ENCODE results near the gene NFATC1.
A peak's percentile ranks its signal among the peaks of the same experiment; 100 is the strongest.

NFATC1 gene

GRCh38 chr18:79393181-79393634 lies 2.5 kb upstream of the NFATC1 start:
- no peak for DNase-seq

DNA sequence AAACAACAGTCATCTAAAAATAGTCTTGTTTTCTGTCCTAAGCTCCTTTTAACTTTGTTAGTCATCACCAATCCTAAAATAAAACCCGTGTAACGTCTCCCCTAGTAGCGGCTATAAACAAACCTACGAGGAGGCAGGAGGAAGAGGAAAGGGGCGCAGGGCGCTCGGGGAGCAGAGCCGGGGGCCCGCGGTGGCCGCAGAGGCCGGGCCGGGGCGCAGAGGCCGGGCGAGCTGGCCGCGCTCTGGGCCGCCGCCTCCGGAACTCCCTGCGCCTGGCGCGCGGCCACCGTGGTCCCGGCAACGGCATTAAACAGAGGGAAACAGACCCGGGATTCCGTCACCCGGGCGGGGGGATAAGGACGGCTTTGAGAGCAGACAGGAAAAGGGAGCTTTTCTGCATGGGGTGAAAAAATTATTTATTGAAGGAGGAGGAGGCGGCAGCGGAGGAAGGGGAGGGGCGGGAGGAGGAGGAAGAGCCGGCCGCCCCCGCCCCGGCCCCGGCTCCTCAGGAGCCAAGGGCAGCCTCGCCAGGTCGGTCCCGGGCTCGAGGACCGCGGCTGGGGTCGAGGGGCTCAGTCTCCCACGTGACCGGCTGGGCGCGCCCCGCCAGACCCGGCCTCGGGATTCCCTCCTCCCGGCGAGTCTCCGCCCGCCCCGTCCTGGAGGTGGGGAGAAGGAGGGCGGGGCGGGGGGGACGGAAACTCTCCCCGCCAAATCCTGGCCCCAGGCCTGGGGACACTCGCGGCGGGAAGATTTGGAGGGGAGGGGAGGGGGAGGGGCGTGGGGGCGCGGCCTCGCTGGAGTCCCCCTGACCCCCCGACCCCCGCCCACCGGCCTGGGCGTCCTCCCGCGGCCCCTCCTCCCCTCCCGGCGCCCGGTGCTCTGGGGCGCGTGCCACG lies 1.8 kb upstream of the NFATC1 start:
- DNase-seq, result peak; percentile 63

GRCh38 chr18:79394534-79395307 lies 1.0 kb upstream of the NFATC1 start:
- DNase-seq, result peak; percentile 57

- DNase-seq, result no peak
Observed at GRCh38 chr18:79395308-79395640, 456 bp upstream of the NFATC1 start.

DNA sequence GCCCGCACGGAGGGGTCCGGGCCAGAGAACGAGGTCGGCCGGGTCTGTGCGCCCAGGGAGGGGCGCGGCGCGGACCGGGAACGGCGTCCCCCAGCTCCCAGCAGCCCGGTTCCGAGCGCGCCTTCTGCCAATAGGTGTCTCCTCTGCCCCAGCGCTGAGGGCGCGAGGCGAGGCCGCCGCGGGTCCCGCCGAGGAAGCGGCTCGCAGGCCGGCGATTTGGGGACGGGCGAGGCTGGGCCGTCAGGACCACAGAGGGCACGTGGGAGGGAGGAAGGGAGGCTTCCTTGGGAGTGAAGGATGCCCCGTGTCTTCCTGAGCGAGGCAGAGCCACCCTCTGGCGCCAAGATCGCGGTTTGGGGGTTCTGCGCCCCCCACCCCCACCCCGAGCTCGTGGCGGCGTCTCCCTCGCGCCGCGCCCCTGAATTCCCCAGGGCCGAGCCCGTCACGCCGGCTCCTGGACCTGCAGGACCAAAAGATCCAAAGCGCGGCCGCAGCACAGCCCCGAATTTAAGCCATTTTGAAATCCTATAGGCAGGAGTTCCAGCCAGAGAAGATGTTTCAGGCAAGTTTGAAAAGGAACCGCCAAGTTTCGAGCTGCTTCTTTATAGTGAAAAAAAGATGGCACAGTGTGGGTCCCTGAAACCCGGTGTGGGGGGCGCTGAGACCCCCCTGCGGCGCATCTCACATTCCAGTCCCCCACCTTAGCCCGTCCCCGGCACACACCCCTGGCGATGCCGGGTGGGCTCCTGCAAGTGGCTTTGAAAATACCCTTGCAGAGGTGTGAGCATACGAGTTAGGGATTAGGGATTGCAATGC lies 909 bp downstream of the NFATC1 start:
- DNase-seq, result peak; percentile 61

- DNase-seq, result no peak
Observed at GRCh38 chr18:79397247-79397829, 1.6 kb downstream of the NFATC1 start.

GRCh38 chr18:79397830-79398761 lies 2.4 kb downstream of the NFATC1 start:
- DNase-seq, result no peak

GRCh38 chr18:79399275-79400081 lies 3.7 kb downstream of the NFATC1 start:
- DNase-seq, result no peak

DNA sequence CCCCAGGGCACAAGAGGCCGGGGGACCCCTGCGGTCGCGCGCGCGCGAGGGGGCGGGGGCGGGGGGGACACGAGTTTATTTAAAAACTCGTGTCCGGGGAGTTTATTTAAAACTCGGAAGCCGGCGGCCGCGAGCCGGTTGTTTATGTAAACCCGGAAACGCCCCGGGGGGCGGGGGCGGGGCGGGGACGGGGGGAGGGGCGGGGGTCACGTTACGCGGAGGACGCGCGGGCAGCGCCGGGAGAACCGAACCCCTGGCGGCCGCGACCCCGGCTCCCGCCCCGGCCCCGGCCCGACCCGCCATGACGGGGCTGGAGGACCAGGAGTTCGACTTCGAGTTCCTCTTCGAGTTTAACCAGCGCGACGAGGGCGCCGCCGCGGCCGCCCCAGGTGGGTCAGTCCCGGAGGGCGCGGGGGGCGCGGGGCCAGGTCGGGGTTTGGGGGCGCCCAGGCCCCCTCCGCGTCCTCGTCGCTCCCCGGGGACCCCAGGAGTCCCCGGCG lies 4.4 kb downstream of the NFATC1 start:
- DNase-seq, result peak; percentile 45

GRCh38 chr18:79400591-79401381 lies 5.1 kb downstream of the NFATC1 start:
- no peak for DNase-seq

- no peak for DNase-seq
Observed at GRCh38 chr18:79401494-79402208, 5.9 kb downstream of the NFATC1 start.

DNA sequence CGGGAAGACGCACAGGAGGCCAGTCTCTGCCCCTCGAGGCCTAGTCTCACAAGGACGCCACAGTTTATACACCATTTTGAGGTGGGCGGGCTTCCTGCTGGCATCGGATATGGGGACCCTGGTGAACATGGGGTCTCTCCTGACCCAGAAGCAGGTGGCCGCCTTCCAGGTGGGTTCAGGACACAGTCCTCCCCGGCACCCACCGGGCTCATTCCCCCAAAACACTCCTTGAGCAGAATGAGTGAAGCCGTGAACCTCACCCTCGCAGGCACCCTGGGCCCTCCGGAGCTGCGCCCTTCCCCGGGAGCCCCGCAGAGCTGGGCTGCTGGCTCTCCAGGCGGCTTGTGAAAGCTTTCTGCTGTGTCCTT lies 6.5 kb downstream of the NFATC1 start:
- DNase-seq, result no peak

DNA sequence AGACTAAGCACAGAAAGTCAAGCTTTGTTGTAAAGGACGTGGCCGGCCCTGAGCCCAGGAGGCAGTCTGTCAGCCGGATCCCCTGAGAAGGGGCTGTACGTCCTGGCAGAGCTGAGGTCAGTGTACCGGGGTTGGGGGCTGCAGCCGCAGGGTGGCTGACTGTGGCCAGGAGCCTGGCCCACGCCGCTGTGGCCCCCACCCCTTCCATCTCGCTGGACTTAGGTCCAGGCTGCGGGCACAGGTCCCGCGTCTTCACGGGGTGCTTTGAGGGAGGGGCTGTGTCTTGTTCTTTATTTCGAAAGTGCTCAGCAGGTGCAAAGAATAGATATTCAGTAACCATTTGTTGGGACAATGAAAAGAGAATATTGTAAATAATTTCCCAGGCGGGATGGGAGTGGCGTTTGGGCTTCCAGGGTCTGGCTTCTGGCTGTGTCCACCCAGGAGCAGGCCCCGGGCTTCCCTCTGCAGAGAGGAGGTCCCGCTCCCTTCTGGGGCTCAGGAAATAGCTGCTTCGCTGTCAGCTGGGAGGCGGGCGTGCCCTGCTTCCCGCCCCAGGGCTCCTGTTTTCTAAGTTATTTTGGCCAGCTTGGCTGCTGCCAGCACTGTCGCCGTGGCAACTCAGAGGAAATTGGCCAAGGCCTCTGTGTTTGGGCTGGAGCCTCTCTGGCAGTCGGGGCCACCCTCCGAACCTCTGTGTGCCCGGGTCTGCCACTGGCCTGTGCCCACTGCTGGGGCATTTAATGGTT lies 7.4 kb downstream of the NFATC1 start:
- peak; percentile 66 for DNase-seq

DNA sequence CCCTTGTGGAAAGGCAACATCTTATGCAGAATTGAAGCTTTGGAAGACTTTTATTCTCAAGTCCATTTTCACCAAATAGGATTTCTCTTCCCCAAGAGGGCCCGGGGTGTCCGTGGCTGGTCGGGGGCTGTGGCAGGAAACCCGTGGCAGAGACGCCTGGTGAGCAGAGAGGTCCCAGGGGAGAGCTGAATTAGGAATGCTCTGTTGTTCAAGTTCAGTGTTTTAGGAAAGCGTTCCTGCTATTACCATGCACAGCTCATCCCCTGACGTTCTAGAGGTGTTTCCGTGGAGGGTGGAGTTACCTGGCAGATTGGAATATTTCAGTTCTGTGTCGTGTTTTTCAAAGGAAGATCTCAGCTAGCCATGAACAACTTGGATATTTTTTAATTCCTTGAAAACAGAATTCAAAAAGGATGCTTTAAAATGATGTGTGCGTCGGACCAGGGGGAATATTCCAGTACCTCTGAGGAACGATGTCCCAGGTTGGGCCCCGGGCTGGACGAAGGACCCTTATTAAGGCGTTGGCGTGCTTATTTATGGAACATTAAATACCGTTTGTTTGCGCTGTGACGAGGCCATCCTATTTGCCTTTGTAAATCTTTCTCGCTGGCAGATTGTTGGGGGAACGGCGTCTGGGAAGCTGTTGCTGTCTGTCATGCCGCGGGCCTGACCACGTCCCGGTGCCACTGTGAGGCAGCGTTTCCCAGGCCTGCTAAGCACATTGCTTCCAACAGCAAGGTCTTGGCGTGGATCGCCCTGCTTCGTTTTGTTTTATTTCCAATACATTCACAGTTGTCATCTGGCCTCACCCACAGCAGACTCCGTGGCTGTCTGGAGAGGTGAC lies 8.2 kb downstream of the NFATC1 start:
- no peak for DNase-seq

DNA sequence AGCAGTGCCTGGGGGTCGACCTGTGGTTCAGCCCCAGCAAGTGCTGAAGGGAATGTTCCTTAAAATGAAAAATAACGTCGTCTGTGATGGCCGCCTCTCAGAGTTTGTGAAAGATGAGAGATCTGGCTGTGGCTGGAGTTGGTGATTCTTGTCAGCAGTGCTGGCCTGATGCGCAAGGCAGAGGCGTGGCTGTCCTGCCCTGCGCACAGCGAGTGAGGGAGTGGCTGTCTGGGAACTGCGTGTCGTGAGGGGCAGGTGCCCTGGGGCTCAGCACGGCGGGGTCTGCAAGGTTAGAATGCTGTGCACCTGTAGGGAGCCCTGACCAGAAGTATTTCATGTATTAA lies 8.8 kb downstream of the NFATC1 start:
- no peak for DNase-seq

GRCh38 chr18:79405019-79405780 lies 9.5 kb downstream of the NFATC1 start:
- DNase-seq, result no peak

All from hematopoietic multipotent progenitor cell treated with erythropoietin and hydrocortisone succinate and interleukin-3 and kit ligand, for 8 days (in vitro differentiated cells).